ENCODE measurements around the gene SIAH3.
"Not testable (repeated sequence)": the region's sequence is repeated elsewhere in the genome, so short reads cannot be mapped to it uniquely, and the experiment has no call there.

Gene SIAH3, protein sequence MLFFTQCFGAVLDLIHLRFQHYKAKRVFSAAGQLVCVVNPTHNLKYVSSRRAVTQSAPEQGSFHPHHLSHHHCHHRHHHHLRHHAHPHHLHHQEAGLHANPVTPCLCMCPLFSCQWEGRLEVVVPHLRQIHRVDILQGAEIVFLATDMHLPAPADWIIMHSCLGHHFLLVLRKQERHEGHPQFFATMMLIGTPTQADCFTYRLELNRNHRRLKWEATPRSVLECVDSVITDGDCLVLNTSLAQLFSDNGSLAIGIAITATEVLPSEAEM

DNA sequence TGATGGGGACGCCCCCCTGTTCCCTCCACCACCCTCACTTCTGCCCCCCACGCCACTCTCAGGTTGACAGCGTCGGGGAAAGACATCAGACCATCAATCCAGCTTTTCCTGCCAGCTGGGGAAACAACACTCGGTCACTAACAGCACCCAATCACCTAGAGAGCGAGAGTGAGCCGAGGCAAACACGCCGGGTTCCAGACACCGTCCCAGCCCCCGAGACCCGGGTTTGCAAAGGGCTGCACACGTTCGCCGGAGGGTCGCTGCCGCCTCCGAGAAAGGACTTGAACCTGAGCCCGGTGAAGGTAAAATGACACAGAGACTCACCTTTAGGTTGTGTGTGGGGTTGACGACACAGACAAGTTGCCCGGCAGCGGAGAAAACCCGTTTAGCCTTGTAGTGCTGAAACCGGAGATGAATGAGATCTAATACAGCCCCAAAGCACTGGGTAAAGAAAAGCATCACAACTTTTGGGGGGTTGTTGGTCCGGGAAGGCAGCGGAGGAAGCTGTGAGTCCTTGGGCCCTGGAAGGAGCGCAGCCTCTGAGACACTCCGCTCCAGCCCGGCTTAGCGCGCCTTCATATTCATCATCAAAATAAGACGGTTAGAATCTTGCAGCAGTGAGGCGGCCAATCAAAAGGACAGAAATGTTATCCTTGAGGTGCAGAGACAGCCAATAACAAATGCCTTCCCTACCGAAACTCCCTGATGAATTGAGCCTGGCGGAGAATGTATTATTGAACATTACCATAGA is at the start of gene SIAH3:
Gene SIAH3, minus strand, starts transcription at position 583 of the 751 bp plus-strand sequence. Its CDS starts 124 bp downstream, at position 459.
- no peak for DNase-seq

DNA sequence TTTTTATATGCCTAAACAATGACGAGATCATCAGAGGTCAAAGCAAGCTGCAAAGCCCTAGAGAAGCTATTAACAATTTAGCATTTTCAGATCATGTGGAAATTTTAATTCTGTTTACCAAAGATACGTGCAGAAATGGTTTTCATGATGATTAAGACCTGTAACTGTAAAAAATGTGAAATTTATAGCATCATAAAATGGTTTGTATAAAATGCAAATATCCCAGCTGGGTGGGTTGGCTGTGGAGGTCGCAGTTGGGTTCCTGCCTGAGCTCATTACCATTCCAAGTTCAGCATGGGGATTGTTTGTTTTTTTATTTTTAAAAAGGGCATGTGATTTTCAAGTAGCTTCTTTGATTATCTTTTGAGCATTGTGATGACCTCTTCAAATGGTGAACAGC is 47.9 kb upstream of the SIAH3 start:
- no peak for DNase-seq

DNA sequence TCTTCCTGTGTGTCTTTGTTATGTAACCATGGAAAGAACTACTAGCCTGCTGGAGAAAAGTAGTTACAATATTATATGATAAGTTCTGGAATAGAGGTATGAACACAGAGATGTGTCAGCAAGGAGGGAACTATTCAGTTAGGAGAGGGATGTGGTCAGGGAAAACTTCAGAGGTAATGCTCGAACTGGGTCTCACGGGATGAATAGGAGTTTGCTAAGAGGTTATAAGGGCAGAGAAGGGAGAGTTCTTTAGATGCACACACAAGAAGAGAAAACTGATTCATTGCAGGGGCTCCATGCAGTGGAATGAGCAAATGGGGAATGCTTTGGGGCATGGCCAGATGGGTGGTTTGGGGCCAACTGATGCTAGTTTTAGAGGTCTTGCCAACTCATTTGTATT is 46.0 kb upstream of the SIAH3 start:
- no peak for DNase-seq

DNA sequence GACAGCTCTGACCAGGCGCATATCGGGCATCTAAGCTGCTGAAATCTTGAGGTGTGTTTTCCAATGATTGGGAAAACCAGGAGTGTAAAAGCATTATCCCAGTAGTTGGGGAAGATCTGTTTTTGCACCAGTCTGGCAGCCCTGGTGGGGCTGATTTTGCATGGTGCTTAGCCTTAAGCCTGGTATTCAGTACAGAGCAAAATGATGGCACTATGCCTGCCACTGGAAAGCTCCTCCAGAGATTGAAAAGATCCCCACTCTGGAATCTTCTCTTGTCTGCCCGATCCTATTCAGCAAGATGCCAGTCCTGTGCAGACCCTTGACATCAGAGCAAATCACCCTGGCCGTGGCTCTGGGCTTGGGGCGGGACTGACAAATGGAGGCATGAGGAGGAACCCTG is 44.7 kb upstream of the SIAH3 start:
- no peak for DNase-seq

DNA sequence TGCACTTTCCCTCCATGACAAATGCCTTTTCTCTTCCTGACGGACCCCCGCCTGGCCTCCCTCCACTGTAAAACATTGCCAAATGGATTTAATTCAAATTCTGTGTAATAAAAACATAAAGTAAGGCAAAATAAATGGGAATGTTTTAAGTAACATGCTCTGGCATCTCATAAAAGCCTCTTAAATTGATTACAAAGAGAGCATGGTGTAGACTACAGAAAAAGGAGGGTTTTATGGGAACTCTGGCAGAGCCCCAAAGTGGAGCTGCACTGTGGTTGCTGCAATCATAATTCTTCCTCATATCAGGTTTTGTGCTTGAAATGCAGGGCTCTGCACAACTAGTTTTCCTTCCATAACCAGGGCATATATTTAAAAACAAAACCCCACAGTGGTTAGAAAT is 44.3 kb upstream of the SIAH3 start:
- no peak for DNase-seq

DNA sequence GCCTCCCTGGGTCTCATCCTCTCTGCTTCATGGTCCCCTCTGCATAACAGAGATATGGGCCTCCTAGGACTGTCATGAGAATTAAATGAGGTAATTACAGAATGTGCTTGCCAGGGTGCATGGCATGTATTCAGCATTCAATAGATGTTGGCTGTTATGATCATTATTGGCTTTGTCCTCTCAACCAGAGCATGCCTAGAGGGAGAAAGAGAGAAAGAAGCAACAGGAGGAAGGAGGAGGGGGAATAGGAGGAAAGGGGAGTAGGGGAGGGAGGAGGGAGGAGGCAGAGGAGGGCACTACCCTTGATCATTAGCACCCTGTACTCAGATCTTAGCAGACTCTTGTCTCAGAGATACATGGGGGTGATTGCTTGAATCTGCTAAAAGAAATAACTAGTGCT is 41.0 kb upstream of the SIAH3 start:
- no peak for DNase-seq

DNA sequence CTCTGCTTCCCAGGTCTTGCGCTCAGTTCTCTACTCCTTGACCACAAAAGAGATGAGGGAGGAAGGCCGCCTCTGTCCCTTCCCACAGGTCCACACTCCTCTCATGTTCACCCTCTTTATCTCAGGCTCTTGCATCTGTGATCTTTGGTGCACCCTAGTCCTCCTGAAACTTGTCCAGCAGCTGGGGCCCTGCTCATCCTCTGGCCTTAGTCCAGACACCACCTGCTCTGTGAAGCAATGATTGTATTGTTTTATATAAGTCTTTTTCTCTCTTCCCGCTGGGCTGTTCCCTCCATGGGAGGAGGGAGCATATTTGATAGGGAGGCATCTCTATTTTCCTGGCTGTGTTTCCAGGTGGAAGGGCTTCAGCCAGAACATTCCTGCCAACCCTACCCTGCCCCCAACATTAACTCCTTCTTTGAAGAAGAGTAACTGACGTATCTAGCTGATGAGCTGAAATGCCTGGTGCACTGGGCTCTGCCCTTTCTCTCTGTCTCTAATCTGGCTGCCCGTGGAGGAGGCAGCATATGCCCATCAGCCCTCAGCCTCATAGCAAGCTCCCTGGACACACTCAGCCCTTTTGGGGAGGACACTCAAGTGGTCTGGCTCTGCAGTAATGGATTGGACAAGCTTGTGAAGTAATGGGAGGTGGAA is 38.2 kb upstream of the SIAH3 start:
- no peak for DNase-seq

DNA sequence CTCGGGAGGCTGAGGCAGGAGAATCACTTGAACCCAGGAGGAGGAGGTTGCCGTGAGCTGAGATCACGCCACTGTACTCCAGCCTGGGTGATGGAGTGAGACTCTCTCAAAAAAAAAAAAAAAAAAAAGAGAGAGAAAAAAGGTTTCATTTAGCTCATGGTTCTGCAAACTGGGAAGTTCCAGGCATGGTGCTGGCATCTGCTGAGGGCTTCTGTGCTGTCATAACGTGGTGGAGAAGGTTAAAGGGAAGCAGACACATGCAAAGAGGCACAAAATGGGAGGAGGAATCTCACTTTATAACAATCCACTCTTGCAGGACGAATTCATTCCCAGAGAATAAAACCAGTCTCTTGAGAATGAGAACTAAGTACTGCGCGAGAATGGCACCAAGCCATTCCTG is 34.9 kb upstream of the SIAH3 start:
- no peak for DNase-seq

DNA sequence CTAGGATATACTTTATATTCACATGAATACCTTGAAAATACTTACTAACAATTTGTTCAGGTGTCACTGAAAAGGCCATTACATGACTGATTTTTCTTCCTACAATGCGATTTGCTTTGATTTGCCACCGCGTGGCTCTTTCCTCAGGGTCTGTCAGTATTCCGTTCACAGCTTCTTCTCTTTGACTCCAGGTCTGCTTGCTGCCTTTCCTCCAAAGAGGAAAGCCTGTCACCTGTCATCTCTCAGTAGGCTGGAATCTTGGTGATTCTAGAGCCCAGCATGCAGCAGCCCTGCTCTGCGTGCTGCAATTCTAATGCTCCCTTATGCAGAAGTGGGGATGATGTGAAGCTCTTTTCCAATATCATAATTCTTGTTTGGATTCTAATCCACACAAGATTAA is 33.6 kb upstream of the SIAH3 start:
- no peak for DNase-seq

DNA sequence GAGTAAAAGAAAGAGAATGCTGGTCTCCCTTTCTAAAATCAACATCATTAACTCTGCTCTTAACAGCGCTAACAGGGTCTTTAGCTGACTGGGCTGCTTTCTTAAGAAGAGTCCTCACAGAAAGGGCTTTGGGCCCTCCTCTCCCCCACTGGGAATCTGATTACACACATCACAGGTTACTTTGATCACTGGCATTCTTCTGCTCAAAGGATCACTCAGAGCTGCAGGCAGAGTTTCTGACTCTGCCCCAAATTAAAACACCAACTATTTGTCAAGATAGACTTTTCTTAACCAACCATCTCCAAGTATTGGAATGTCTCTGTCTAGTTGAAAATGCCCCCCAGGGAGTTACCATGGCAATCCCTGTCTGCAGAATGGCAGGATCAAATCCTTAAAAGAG is 31.1 kb upstream of the SIAH3 start:
- DNase-seq, result no peak

DNA sequence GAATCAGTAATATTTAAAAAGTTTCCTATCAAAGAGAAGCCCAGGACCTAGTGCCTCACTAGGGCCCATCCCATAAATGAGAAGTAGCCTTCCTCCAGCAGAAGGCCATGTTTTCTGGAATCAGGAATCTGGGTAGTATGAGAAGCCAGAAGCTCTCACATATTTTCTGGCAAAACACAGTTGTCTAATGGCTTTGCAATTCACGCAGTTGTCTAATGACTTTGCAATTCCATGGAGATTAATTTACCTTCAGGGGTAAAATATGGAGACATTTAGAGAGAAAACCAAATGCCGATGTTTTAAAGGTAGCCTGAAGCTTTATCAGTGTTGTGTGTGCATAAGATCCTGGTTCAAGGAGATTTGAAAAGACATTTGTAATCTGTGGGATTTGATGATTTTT is 29.8 kb upstream of the SIAH3 start:
- DNase-seq, result no peak

DNA sequence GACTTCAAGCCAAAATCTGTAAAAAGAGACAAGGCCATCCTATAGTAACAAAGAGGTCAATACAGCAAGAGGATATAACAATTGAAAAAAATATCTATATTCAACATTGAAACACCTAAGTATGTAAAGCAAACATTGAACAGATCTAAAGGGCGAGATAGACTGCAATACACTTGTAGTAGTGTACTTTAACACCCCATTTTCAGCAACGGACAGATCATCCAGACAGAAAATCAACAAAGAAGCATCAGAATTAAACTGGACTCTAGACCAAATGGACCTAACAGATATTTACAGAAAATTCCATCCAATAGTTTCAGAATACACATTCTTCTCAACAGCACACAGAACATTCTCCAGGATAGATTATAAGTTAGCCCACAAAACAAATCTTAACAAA is 28.7 kb upstream of the SIAH3 start:
- no peak for DNase-seq

DNA sequence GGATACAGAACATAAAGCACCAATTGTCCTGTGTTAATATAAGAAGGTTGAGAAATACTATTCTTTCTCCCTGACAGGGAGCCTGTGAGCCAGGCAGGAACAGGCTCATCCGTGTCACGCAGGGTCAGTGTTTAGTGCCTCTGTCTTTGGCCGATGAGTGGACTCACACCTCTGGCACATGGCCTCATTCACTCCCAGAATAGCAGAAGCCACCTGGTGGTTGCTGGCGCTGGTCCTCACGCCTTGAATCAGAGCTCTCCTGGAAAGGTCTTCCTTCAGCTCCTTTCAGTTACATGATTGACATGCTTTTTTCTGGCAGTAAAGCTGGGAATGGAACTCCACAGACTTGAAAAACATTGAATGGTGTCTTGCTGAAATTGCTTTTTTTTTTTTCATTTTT is 28.1 kb upstream of the SIAH3 start:
- DNase-seq, result no peak

DNA sequence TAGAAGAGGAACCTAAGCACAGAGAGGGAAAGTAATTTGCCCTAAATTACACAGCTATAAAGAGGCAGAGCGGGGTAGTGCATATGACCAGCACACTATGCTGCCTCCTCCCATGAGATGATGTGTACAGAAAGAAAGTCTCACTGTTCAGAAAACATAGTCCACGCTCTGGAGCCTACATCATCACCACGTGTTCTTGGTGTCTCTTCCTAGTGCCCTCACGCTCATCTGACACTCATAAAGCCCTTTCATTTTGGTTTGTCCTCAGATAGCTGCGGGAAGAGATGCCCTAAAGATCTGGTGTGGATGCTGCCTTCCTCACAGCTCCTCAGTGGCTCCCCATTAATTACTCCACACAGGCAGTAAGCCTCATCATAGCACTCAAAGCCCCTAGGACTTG is 27.4 kb upstream of the SIAH3 start:
- no peak for DNase-seq

DNA sequence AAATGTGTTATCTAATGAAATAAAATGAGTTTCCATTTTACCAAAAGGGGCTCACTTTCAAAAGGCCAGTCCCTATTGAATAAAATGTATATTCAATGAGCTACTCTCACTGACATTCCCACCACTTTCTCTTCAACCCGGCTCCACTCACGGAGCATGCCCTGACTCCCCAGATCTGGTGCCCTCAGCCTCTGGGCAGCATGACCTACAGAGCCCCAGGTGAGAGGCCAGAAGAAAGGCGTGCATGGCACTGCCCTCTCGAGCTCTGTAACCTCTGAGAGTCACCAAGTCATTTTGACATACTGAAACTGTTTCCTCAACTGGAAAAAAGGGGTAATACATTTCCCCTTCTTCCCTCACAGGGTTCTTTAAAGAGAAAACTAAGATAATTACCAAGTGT is 25.2 kb upstream of the SIAH3 start:
- no peak for DNase-seq

DNA sequence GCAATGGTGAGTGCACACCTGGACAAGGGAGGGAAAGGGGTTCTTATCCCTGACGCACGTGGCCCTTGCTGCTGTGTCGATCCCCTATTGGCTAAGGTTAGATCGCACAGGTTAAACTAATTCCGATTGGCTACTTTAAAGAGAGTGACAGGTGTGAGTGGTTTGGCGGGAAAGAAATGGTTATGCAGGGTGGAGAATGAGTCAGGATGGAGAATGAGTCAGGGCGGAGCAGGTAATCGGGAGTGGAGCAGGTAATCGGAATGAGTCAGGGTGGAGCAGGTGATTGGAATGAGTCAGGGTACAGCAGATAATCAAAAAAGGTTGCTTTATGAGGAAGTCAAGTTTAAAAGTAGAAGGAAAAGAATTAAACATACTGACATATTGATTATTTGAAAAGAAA is 24.4 kb upstream of the SIAH3 start:
- DNase-seq, result no peak

DNA sequence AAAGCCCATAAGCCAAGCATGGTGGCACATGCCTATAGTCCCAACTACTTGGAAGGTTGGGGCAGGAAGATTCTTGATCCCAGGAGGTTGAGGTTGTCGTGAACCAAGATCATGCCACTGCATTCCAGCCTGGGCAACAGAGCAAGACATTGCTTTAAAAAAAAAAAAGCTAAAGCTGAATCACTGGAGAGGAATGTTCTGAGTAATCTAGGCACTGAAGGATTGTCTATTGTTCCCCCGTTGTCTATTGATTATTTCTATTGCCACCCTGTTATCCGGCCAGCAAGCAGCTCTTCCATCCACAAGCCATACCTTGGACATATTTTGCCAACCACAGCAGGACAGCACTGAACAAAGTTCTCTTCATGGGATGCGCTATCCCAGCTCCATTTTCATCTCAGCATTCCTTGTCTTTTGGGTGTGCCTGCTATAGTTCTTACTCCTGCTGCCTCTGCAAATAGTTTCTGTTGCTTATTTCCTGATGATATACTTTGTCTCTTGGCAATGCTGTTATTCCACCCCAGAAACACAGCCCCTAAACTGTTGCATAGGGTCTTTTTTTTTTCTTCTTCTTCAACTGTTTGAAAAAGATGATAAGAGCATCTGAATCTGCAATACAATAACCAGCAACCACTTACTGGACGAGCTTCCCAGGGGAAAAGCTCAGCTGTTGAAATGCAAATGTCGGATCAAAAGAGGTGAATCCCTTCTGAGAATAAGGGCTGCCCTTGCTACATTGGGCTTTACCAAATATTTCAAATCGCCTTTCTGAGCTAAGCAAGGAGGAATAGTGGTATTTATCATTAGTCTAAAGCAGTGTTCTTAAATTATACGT is 22.2 kb upstream of the SIAH3 start:
- no peak for DNase-seq

DNA sequence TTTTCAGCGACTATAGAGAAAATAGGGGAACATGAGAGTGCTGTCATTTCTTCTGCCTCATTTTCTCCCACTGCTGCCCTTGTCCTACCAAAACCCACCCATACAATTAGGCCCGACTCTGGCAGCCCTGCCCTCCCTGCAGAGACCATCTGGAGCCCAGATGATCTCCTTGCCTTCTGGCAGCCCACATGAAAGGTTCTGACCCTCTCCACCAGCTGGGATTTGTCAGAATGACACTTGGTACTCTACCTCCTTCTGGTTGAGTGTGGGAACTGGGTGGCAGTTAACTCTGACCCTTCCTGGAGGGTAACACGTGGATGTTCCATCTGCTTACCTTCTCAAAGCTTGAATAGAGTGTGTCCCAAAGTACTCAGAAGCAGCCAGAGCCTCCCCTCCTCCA is 21.0 kb upstream of the SIAH3 start:
- DNase-seq, result no peak

DNA sequence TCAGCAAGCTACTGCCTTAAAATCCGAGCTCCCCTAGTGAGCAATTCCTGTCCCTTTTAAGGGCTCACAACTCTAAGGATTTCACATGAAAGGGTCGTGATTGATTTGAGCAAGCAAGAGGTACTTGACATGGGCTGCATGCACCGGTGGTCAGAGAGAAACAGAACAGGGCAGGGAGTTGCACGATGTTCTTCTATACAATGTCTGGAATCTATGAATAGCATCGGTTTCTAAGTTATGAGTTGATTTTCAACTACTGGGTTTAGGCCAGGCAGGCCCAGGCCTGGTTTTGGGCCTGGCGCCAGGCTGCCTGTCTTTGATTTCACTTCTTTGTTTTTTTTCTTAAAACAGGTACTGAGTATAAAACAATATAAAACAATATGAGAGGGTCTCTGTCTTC is 19.6 kb upstream of the SIAH3 start:
- DNase-seq, result not testable (repeated sequence)

DNA sequence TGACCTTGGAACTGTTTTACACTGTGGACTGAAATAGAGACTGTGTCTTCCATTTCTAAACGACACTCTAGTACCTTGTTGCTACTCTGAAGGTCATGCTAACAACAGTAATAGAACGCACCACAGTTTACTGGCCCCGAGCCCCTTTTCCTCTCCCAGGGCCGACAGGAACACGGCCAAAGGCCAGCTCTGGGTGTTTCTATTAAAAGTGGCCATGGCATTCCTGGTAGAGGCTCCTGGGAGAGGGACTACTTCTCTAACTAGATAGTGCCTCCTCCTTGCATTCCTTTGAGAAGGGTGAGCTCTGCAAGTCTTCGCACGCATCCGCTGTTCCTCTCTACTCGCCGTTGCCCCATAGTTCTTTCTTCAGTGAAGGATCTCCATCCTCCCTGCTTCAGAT is 18.7 kb upstream of the SIAH3 start:
- DNase-seq, result no peak

DNA sequence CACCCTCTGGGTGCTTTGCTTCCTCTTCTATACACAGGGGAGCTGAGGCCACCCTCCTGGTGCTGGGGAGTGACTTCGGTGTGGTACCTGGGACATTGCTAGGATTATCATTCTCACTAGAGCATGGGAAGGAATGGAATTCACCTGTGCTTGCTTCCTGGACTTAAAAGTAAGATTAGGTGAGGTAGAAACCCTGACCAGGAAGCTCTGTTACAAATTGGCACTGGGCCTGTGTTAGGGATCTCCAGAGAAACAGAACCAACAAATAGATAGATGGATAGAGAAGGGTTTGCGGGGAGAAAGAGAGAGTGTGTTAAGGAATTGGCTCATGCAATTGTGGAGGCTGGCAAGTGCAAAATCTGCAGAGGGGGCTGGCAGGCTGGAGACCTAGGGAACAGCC is 13.9 kb upstream of the SIAH3 start:
- no peak for DNase-seq

DNA sequence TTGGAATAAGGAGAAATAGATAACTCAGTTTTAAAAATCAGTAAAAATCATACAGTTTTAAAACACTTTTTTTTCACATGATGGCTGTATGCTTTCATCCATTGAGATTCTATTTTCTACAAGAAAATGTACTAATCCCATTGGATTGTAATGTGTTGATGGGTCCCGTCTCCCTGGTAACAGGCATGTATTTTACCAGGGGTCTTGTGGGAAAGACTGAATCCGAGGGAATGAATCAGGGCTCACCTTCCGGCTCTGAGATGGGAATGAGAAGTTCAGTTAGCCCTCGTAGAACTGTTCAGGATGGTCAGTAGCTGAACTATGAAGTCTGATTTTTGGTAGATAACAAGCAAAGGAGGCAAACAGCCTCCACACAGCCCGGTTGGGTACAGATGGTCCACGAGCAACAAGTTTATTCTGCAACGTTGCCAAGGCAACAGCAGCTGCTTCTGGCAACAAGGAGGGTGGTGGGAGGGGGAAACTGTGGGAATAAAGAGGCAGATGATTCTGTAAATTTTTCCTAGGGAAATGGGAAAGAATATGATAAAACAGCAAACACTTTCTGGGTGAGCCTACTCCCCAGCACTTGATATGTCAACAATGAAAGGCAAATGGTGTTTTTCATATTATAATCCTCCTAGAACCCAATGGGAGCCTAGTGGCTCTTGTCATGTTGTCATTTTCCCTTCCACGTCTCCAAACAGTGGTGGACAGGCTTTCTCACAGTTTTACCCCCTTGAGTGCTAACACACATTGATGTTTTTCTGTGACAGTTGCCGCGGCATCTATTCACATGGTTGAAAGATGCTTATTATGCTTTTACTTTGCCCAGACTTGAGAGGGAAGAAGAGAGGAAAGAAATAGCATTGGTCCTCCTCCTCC is 12.4 kb upstream of the SIAH3 start:
- DNase-seq, result no peak

All from cortex of kidney (tissue), 1 donor.